ENCODE data around the gene THTPA.
A peak's percentile ranks its signal among the peaks of the same experiment; 100 is the strongest.
"Not testable (repeated sequence)": the region's sequence is repeated elsewhere in the genome, so short reads cannot be mapped to it uniquely, and the experiment has no call there.

The THTPA gene

DNA sequence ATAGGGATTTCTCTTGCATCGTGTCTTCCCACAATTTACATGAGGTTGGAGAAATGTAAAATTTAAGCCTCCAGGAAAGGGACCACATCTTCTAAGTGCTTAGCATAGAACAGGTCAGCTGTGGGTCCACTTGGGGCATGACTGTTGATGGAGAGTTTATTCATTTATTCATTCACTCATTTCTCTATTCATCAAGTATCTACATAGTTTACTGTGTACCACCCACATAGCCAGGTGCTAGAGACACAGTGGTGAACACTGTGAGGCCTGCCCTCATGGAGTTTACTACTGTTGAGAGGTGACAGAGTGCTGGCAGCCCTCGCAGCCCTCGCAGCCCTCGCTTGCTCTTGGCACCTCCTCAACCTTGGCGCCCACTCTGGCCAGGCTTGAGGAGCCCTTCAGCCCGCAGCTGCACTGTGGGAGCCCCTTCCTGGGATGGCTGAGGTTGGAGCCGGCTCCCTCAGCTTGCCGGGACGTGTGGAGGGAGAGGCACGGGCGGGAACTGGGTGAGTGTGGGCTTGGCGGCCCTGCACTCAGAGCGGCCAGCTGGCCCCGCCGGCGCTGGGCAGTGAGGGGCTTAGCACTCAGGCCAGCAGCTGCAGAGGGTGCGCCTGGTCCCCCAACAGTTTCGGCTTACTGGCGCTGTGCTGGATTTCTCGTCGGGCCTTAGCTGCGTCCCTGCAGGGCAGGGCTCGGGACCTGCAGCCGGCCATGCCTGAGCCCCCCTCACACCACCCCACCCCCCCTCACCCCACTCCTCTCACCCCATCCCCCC, 24.3 kb downstream of the THTPA start:
- H3K27ac ChIP-seq: no peak overlapping the region
- DNase-seq (ENCODE audit: low read depth, low spot score): no peak

DNA sequence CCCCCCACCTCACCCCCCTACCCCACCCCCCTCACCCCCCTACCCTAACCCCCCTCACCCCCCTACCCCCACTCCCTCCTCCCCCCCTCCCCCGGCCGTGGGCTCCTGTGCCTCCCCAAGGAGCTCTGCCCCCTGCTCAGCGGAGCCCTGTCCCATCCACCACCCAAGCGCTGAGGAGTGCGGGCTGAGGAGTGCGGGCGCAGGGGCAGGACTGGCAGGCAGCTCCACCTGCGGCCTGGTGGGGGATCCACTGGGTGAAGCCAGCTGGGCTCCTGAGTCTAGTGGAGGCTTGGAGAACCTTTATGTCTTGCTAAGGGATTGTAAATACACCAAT, 24.8 kb downstream of the THTPA start:
- DNase-seq (ENCODE audit: low read depth, low spot score): no peak
- no peak overlapping the region for H3K27ac ChIP-seq

DNA sequence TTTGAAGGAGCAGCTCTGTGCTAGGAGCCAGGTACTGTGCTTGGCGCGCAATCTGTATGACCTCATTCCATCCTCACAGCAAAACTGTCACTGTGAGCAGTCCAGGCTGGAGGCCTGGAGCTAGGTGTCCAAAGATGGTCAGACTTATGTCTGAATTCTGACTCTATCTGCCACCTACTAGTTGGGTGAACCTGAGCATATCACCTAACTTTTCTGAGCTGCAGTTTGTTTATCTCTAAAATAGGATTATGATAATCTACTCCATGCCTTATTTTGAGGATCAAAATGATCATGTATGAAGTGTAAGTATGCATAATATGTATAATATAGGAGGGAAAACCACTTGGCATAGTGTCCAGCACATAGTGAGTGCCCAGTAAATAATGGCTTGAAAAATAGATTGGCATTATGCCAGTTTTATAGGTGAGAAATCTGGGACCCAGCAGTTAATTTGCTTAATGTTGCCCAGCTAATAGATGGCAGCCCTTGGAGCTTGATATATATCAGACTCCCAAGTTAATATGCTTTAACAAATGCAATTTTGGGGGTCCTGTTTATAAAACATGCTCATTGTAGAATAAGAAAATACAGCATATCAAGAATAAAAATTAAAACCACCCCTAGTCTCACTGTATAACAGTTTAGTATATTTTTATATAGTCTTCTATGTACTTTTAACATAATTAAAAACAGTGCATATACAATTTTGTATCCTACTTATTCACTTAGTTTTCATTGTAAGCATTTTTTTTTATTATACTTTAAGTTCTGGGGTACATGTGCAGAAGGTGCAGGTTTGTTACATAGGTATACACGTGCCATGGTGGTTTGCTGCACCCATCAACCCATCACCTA, 27.1 kb downstream of the THTPA start:
- H3K27ac ChIP-seq: no peak overlapping the region
- DNase-seq (ENCODE audit: low read depth, low spot score): no peak

DNA sequence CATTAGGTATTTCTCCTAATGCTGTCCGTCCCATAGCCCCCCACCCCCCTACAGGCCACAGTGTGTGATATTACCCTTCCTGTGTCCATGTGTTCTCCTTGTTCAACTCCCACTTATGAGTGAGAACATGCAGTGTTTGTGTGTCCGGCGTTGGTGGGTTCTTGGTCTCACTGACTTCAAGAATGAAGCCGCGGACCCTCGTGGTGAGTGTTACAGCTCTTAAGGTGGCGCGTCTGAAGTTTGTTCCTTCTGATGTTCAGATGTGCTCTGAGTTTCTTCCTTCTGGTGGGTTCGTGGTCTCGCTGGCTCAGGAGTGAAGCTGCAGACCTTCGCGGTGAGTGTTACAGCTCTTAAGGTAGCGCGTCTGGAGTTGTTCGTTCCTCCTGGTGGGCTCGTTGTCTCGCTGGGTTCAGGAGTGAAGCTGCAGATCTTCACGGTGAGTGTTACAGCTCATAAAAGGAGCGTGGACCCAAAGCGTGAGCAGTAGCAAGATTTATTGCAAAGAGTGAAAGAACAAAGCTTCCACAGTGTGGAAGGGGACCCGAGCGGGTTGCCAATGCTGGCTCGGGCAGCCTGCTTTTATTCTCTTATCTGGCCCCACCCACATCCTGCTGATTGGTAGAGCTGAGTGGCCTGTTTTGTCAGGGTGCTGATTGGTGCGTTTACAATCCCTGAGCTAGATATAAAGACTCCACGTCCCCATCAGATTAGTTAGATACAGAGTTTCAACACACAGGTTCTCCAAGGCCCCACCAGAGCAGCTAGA, 27.9 kb downstream of the THTPA start:
- not testable (repeated sequence) for H3K27ac ChIP-seq; DNase-seq (ENCODE audit: low read depth, low spot score)

DNA sequence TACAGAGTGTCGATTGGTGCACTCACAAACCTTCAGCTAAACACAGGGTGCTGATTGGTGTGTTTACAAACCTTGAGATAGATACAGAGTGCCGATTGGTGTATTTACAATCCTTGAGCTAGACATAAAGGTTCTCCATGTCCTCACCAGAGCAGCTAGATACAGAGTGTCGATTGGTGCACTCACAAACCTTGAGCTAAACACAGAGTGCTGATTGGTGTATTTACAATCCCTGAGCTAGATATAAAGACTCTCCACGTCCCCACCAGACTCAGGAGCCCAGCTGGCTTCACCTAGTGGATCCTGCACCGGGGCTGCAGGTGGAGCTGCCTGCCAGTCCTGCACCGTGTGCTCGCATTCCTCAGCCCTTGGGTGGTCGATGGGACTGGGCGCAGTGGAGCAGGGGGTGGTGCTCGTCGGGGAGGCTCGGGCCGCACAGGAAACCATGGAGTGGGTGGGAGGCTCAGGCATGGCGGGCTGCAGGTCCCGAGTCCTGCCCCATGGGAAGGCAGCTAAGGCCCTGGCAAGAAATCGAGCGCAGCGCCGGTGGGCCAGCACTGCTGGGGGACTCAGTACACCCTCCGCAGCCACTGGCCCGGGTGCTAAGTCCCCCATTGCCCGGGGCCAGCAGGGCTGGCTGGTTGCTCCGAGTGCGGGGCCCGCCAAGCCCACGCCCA, 28.6 kb downstream of the THTPA start:
- not testable (repeated sequence) for H3K27ac ChIP-seq; DNase-seq (ENCODE audit: low read depth, low spot score)

DNA sequence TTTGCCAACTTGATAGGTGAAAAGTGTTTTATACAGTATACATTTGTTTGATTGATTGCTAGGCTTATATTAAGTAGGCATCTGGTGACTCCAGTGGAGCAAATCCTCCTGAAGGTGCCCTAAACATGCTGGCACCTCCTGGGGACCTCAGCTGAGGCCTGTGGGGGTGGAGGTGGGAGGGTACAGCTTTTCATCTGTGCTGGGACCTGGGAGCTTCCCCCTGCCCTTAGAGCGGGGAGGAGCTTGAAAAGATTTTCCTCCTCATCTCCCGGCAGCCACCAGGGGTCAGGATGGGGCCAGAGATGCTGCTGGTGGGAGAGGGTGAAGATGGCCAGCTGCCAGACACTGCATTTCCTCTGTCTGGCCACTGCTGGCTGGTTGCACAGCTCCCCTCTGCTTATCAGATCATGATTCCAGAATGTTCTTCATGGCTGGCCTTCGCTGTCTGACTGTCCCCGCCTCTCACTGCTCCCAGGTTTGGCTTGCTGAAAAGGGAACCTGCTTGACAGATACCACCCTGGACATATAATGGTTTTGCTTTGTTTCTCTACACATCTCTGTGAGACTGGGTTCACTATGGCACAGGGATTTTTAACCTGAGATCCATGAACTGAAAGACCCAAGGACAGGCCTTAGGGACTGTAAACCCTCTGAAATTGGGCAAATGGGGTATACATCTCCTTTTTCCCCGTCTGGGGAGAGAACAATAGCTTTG, 33.0 kb downstream of the THTPA start:
- H3K27ac ChIP-seq: no peak overlapping the region
- peak; percentile 39 for DNase-seq (ENCODE audit: low read depth, low spot score)

DNA sequence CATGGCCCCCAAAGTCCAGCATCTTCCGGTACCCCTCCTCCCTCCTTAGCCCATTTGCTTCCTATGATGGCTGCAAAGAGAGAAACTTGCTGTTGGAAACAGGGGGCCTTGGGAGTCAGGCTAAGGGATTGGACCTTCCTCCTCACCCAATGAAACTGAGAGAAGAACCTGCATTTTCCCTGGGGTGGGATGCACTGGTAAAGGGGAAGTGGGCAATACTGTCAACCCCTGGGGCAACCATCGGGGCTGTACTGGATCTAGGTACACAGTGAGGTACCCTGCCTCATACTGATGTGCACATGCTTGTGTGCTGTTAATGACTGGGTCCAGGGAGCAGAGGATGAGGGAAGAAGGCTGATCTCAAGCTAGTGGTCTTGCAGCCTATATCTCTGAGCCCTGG, 33.5 kb downstream of the THTPA start:
- H3K27ac ChIP-seq: no peak overlapping the region
- no peak for DNase-seq (ENCODE audit: low read depth, low spot score)

DNA sequence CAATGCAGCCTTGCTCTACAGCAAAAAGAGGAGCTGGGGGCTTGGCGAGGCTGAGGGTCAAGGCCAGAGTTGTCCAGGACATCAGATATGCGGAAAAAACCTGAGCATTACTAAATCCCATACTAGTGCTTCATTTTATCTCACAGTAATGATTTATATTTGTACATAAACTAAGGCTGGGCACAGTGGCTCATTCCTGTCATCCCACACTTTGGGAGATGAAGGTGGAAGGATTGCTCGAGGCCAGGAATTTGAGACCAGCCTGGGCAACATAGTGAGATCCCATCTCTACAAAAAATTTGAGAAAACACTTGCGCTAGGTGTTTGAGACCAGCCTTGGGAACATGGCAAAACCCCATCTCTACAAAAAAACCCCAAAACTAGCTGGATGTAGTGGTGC, 34.1 kb downstream of the THTPA start:
- no peak for DNase-seq (ENCODE audit: low read depth, low spot score)
- H3K27ac ChIP-seq: no peak overlapping the region

DNA sequence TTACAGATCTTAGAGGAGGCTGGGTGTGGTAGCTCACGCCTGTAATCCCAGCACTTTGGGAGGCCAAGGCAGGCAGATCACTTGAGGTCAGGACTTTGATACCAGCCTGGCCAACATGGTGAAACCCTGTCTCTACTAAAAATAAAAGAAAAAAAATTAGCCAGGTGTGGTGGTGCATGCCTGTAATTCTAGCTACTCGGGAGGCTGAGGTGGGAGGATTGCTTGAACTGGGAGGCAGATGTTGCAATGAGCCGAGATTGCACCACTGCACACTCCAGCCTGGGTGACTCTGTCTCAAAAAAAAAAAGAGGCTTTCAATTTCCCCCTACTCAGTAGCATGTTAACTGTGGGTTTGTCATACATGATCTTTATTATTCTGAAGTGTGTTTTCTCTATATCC, 38.1 kb downstream of the THTPA start:
- not testable (repeated sequence) for DNase-seq (ENCODE audit: low read depth, low spot score); H3K27ac ChIP-seq

DNA sequence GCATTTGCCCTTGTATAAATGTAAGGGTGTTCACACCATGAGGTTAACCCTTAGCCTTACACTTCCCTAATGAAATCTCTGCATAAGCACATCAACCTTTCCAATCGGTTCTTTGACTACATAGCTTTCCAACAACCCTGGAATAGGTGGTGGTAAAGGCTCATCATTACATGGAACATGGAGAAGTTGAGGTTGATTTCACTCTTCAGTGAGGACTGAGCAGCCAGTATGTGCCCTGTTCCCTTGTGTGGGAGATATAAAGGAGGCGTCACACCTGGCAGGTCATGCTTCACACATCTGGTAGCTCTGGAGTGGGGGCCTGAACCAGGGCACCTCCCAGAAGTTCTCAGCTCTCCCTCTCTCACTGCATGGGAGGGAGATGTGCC, 44.2 kb downstream of the THTPA start:
- H3K27ac ChIP-seq: no peak overlapping the region
- DNase-seq (ENCODE audit: low read depth, low spot score): no peak

DNA sequence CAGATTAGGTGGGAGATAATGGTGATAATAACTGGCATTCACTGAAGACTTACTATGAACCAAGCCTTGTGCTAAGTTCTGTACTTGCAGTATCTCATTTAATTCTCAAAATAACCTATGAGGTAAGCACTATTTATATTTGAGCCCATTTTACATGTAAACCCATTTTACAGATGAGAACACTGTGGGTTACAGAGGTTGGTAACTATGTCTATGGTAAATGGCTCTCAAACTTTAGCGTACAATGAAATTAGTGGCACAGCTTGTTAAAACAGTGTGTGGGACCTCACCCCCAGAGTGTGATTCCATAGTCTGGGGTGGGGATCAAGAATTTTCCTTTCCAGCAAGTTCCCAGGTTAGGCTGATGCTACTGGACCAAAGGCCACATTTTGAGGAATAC, 44.7 kb downstream of the THTPA start:
- no peak overlapping the region for H3K27ac ChIP-seq
- no peak for DNase-seq (ENCODE audit: low read depth, low spot score)

DNA sequence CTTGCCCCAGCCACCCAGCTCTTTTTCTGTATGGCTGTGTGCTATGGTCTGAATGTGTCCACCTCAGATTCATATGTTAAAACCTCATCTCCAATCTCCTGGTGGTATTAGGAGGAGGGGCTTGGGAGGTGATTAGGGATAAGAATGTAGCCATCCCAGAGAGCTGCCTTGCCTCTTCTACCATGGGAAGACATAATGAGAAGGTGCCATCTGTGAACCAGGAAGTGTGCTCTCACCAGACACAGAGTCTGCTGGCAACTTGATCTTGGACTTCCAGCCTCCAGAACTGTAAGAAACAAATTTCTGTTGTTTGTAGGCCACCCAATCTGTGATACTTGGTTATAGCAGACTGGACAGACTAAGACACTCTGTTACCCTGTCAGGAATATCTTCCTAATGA, 45.4 kb downstream of the THTPA start:
- no peak overlapping the region for H3K27ac ChIP-seq
- no peak for DNase-seq (ENCODE audit: low read depth, low spot score)

DNA sequence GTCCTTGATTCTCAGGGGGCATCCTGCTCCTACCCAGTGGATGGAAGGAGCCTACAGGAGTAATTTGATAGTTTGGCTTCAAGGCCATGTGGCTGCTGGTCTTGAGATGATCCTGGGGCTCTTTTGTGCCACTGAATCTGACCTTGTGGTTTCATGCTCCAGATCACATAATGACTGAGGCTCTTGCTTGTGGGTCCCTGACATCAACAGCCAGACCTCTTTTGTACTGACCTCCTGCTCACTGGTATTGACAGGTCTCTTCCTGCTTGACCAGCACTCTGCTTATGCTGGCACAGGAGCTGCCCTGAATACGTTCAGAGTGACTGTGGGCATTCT, 45.7 kb downstream of the THTPA start:
- H3K27ac ChIP-seq: no peak overlapping the region
- DNase-seq (ENCODE audit: low read depth, low spot score): no peak

DNA sequence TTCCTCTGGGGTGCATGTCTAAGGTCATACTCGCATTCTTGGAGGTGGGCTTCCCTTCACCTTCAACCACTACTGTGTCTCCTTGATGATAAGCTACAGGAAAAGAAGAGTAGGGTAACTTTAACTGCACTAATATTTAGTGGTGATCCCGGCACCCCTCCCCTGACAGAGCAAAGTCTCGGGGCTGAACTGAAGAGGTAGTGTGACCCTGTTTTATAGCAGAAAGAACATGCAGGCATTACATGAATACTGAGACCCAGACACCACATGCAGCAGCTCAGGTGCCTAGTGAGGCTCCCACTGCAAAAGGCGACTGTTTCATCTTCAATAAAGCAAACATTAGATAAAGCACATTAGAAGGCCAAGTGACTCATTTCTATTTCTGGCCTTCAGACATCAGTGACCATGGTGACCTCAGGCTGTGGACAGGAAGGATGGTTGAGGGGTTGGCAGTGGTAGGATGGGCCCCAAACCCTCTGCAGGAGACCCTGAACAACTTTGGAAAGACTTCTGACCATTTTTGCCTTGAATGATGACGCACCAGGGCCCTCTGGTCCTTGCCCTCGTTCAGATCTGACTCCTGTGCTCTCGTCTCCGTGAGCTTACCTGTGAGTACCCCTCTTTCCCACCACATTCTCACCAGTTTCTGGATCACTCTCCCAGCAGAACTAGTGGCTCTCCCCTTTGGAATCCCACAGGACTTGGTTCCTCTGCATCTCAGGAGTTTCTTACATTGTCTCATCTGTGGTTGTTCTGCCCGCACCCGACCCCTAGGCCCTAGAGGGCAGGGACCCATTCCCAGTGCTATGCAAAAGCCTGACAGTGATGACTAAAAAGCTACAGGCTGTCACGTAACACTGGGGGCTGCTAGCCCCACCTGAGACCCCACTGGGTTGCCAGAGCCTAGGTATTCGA, 46.4 kb downstream of the THTPA start:
- no peak overlapping the region for H3K27ac ChIP-seq
- DNase-seq (ENCODE audit: low read depth, low spot score): no peak

DNA sequence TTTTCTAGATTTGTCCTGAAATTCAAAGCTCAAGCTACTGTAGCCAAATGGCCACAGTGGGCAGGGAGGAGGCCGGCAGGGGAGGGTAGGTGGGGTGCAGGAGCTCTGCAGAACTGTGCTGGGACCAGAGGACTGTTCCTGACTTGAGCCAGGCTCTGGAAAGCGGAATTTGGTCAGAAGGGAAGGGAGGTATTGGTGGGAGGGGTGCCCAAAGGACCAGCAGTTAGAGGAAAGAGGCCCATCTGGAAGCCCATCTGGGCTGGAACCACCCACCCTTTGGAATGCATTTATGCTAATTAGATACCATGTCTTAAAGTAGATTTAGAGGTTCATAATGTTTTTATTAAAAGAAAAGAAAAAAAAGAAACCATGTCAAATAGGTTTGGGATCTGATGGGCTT, 47.0 kb downstream of the THTPA start:
- no peak overlapping the region for H3K27ac ChIP-seq
- no peak for DNase-seq (ENCODE audit: low read depth, low spot score)

DNA sequence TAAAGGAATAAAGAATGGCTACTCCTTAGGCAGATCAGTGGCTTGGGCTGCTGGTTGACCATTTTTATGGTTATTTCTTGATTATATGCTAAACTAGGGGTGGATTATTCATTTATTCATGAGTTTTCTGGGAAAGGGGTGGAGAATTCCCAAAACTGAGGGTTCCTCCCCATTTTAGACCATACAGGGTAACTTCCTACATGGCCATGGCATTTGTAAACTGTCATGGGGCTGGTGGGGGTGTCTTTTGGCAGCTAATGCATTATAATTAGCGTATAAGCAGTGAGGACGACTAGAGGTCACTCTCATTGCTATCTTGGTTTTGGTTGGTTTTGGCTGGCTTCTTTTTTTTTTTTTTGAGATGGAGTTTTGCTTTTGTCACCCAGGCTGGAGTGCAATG, 48.1 kb downstream of the THTPA start:
- no peak for DNase-seq (ENCODE audit: low read depth, low spot score)
- no peak overlapping the region for H3K27ac ChIP-seq

DNA sequence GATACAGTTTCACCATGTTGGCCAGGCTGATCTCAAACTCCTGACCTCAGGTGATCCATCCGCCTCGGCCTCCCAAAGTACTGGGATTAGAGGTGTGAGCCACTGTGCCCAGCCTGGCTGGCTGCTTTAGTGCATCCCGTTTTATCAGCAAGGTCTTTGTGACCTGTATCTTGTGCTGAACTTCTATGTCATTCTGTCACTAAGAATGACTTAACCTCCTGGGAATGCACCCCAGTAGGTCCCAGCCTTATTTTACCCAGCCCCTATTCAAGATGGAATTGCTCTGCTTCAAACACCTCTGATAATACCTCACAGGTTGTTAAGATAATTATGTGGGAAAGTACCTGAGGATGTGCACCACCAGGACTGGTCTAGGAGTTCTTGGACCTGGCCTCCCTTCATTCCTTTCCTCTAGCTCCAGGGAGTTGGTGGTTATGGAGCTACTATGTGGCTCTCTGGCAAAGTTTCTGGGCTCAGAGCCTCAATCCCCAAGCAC, 48.7 kb downstream of the THTPA start:
- DNase-seq (ENCODE audit: low read depth, low spot score): no peak
- no peak overlapping the region for H3K27ac ChIP-seq

DNA sequence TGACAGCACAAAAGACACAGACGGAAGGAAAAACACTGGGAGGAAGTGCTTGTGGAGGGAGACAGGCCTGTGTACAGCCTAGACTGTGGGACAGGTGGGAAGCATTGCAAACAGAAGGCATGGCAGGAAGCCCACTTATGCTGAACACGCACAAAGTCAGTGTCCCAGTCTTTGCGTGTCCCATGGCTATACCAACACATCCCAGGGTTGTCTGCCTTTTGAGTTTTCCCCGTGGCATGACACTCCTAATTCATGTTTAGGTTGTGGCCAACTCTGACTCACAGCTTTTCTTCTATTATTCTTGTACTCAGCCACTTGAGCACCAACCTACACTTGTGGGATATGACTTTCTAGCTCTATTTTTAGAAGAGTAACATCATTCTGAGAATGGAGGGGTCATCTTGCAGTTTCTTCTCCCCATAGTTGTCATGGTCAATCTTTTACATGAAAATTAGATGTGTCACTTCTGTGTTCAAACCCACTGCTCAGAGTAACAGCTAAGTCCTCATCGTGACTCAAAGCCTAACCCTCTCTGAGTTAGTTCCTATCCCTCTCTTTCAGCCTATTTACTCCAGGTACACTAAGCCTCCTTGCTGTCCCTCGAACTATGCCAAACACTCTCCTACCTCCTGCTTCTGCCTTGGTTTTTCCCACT, 50.0 kb downstream of the THTPA start:
- H3K27ac ChIP-seq: no peak overlapping the region
- DNase-seq (ENCODE audit: low read depth, low spot score): no peak
